Adrenal gland (tissue), 12 donors: ENCODE data around the gene WDR49. TPM values are rescaled to one million over a fixed set of nuclear protein-coding genes. Genes with fewer than 3 reads are reported as not detected.

Experiments
- DNase-seq, 7 donors: peaks; one replicate each; pipeline ENCODE4 v3.0.0-alpha.2; 2019 to 2020
- H3K27ac ChIP-seq, 5 donors: fragments of 200-600 bp; sonication (generic) in 4 of 5; 1 replicate in 3 of 5; 2 replicates in 2 of 5; pipeline versions ENCODE4 v1.5.1 to v1.8.0; 2016 to 2020; ENCODE audit warnings: mild to moderate bottlenecking in 1 of 5
- H3K27me3 ChIP-seq: fragments of 200-600 bp; 2 replicates; pipeline ENCODE4 v1.8.0; 2021
- H3K36me3 ChIP-seq, 2 donors: fragments of 200-600 bp; replicated peaks in 1 of 2; 1 replicate in 1 of 2; 2 replicates in 1 of 2; pipeline versions ENCODE4 v1.5.1 to v1.8.0; 2018 to 2022
- H3K4me1 ChIP-seq, 2 donors: fragments of 200-600 bp; replicated peaks in 1 of 2; 1 replicate in 1 of 2; 2 replicates in 1 of 2; pipeline versions ENCODE4 v1.5.1 to v1.8.0; 2018 to 2021
- H3K4me3 ChIP-seq, 4 donors: fragments of 200-600 bp; sonication (generic) in 3 of 4; one replicate each; pipeline ENCODE4 v1.5.1; 2016 to 2018
- H3K9me3 ChIP-seq, 3 donors: fragments of 200-600 bp; sonication (generic) in 1 of 3; replicated peaks in 1 of 3; 1 replicate in 2 of 3; 2 replicates in 1 of 3; pipeline versions ENCODE4 v1.5.1 to v1.8.0; 2016 to 2021
- POLR2A ChIP-seq, 2 donors: fragments of 450-650 bp; IDR thresholded peaks; one replicate each; pipeline ENCODE4 v1.6.1; 2017; ENCODE audit warnings: antibody characterized with exemption in 2 of 2, mild to moderate bottlenecking in 2 of 2, moderate library complexity in 1 of 2
- WGBS, 4 donors: extraction: QIAGEN DNeasy Blood & Tissue Kit in 2 of 4; methylation state at CpG; one replicate each; pipeline versions ENCODE4 v1.1.5 to v1.1.7; 2013 to 2017; 5-methylcytosine and 5-hydroxymethylcytosine counted together
- intact Hi-C, 2 donors: fragments of 100-400 bp; cut with DNase I; formaldehyde crosslinking; loops; one replicate each; pipeline versions ENCODE4 v1.14.1 to v1.15.0; 2022 to 2023
- polyA plus RNA-seq, 3 donors: library from polyadenylated mRNA; stranded (reverse); fragments of 200-250 nt in 2 of 3; fragments of 350-450 nt in 1 of 3; fragmentation: Illumina TruSeq in 1 of 3; extraction: RNeasy Lipid Tissue Mini Kit (QIAGEN cat#74804) in 1 of 3; gene quantifications; one replicate each; pipeline ENCODE4 v1.2.3, GENCODE V29; 2013 to 2014
- small RNA-seq, 2 donors: library from RNA; depleted of rRNA; stranded (forward); fragments of <200 nt; gene quantifications; one replicate each; pipeline ENCODE3, GENCODE V24; 2016
- total RNA-seq, 9 donors: library from RNA; depleted of rRNA in 4 of 9; stranded (reverse); fragments of >200 nt in 4 of 9; fragments of 120-200 nt in 1 of 9; fragmentation: NEBNext Ultra II Directional in 1 of 9; extraction: Animal tissue kit (Norgen Biotek cat#: 25700) in 1 of 9; gene quantifications; one replicate each; pipeline versions ENCODE4 v1.1.0 to v1.2.4, GENCODE V29; 2013 to 2023
- TF ChIP-seq, protein P1 (sequence below), 6 experiments: fragments of 450-650 bp in 4 of 6; fragments of 200-600 bp in 2 of 6; sonication (generic) in 1 of 6; IDR thresholded peaks; 1 replicate in 5 of 6; 2 replicates in 1 of 6; pipeline versions ENCODE4 v1.5.1 to v1.8.0; 2016 to 2021; ENCODE audit warnings: antibody characterized with exemption in 6 of 6, mild to moderate bottlenecking in 2 of 6, moderate library complexity in 1 of 6
- donor health status: healthy with polysubstance abuse.
- donor health status: Bipolar disorder and iron deficiency.
- donor health status: DM: yes; HTN: yes; CAD: no.
- donor health status: DM: no; HTN: no; CAD: no.
- donor health status: DM: no; HTN: no; CAD: no.
- donor health status: DM: yes; HTN: yes; CAD: no.

WDR49 gene
- total and polyA plus RNA-seq, 12 donors: 0.07 to 1.3 (median 0.34) TPM; not detected in 5

DNA sequence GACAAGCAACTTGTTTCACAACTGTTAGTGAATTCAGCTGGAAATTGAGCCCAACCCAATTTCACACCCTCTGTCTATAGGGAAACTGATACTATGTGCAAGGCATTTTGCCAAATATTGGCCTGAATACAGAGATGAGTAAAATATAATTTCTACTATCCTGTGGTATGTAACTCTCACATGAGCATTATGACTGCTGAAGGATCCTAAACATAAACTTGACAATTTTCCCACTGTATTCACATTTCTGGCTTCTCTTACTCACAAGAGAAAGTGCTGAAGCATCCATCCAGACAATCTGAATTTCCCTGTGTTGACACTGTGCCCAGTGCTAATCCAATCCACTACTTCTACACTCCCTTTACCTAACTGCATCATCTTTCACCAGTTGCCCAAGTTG, 208.3 kb downstream of the WDR49 start:
- Histone ChIP-seq H3K4me1 (no peaks in the 10 kb centered on the region), H3K36me3 (no peaks in the 10 kb centered on the region), H3K27ac (no peak overlapping the region), H3K27me3 (no peaks in the 10 kb centered on the region), H3K9me3 (no peaks in the 10 kb centered on the region), H3K4me3 (no peak overlapping the region)
- intact Hi-C loops: no loop called here
- no peak for DNase-seq
- TF ChIP-seq, protein P1, sequence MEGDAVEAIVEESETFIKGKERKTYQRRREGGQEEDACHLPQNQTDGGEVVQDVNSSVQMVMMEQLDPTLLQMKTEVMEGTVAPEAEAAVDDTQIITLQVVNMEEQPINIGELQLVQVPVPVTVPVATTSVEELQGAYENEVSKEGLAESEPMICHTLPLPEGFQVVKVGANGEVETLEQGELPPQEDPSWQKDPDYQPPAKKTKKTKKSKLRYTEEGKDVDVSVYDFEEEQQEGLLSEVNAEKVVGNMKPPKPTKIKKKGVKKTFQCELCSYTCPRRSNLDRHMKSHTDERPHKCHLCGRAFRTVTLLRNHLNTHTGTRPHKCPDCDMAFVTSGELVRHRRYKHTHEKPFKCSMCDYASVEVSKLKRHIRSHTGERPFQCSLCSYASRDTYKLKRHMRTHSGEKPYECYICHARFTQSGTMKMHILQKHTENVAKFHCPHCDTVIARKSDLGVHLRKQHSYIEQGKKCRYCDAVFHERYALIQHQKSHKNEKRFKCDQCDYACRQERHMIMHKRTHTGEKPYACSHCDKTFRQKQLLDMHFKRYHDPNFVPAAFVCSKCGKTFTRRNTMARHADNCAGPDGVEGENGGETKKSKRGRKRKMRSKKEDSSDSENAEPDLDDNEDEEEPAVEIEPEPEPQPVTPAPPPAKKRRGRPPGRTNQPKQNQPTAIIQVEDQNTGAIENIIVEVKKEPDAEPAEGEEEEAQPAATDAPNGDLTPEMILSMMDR (IDR thresholded peaks at IDR 0.05): no peak
- TF ChIP-seq POLR2A (IDR thresholded peaks at IDR 0.05): no peak

DNA sequence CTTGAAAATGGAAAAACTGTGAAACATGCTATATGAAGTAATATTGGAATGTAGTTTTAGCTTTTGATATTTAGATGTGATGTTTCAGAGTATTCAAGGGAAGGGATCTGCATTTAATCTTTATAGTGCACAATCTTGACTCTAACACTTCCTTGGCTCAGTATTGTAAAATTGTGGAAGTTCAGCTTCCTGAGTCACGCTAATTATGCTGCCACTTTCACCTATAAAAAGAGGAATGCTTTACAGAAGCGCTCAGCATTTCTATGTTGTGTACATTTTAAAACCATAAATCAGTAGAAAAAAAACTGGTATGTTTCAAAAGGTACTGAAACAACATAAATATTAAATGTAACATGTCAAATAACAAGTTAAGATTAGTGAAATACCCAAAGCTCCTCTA, 212.5 kb downstream of the WDR49 start:
- no peaks in the 10 kb centered on the region for H3K27me3 ChIP-seq
- H3K4me3 ChIP-seq: no peak overlapping the region
- no peak overlapping the region for H3K27ac ChIP-seq
- H3K9me3 ChIP-seq: no peaks in the 10 kb centered on the region
- no peaks in the 10 kb centered on the region for H3K4me1 ChIP-seq
- H3K36me3 ChIP-seq: no peaks in the 10 kb centered on the region
- WGBS, 4 donors: 62 to 77% (median 69%) methylated on average over 2 of the region's 2 CpGs
- TF ChIP-seq, protein P1 (IDR thresholded peaks at IDR 0.05): no peak
- TF ChIP-seq POLR2A (IDR thresholded peaks at IDR 0.05): no peak
- no peak for DNase-seq
- intact Hi-C loops: no loop called here

DNA sequence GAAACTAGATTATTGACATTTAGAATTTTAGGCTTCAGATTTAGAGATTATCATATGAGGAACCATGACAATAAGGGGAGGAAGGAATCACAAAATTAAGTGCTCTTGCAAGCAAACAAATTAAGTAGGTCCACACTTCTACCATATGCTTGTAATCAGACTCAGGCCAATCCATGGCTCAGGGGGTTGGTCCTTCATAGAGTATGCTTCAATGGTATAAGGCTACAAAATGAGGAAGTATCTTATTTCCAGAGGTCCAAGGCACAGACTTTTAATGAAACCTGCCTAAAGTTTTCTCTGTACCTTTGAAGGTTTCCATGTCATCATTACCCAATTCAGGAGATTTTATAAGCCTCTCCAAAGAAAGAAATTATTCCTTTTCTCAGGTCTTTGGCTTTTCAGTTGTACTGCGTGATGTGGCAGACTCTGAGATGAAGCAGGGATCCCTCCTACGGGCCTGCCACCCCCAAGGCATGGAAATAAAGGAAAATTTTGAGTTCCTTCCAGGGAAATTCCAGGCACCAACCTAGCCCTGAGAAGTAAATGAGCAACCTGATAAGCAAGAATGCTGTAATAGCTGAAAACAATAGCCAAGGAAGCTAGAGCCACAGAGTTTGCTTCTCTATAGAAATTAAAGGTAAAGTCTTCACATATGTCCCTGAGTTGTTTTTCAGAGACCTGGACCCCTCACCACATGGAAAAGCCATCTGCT, 216.2 kb downstream of the WDR49 start:
- WGBS, 4 donors: 73 to 79% (median 77%) methylated on average over 2 of the region's 2 CpGs
- TF ChIP-seq, protein P1 (IDR thresholded peaks at IDR 0.05): no peak
- no peak for TF ChIP-seq POLR2A (IDR thresholded peaks at IDR 0.05)
- H3K4me1 ChIP-seq: no peaks in the 10 kb centered on the region
- H3K9me3 ChIP-seq: no peaks in the 10 kb centered on the region
- no peaks in the 10 kb centered on the region for H3K36me3 ChIP-seq
- no peak overlapping the region for H3K27ac ChIP-seq
- H3K4me3 ChIP-seq: no peak overlapping the region
- intact Hi-C loops: no loop called here
- no peaks in the 10 kb centered on the region for H3K27me3 ChIP-seq
- DNase-seq: no peak

Small RNA genes within 50 kb of the gene (small RNA-seq; reads per million reads assigned to genes)
- 0 reads per million in 2 donors for gene HMGN1P8

Other genes with a start within 250 kb of the WDR49 start
- under 1 TPM in 2 of 9 donors, not detected in 7; 0.11 to 0.38 TPM for gene SERPINI2, start 179.9 kb downstream of the WDR49 start, total RNA-seq
- gene SERPINI2, start 179.9 kb downstream of the WDR49 start, polyA plus RNA-seq: under 1 TPM in 1 of 3 donors, not detected in 2; 0.10 TPM
- 10 to 100 TPM; 25.0 to 81.1 (median 44.3) TPM for gene PDCD10, start 81.0 kb upstream of the WDR49 start, total RNA-seq
- gene PDCD10, start 81.0 kb upstream of the WDR49 start, polyA plus RNA-seq: 100 to 1,000 TPM in 1 of 3 donors, 10 to 100 TPM in 2; 11.6 to 146 (median 18.8) TPM
- gene SERPINI1, start 81.8 kb upstream of the WDR49 start, total RNA-seq: 10 to 100 TPM in 3 of 9 donors, 1 to 10 TPM in 6; 3.2 to 17.9 (median 8.0) TPM
- gene SERPINI1, start 81.8 kb upstream of the WDR49 start, polyA plus RNA-seq: 10 to 100 TPM; 17.8 to 20.7 (median 18.4) TPM